GM12872 (cell line): Measurements from ENCODE around the gene MTG1.

Source experiments
- TF ChIP-seq, protein P1 (sequence below): IDR thresholded peaks from 3 replicates; pipeline ENCODE4 v1.5.1; 2011; ENCODE audit warnings: low read depth, mild to moderate bottlenecking, low read length, moderate library complexity; ENCODE audit not compliant: insufficient read depth

The MTG1 gene

DNA sequence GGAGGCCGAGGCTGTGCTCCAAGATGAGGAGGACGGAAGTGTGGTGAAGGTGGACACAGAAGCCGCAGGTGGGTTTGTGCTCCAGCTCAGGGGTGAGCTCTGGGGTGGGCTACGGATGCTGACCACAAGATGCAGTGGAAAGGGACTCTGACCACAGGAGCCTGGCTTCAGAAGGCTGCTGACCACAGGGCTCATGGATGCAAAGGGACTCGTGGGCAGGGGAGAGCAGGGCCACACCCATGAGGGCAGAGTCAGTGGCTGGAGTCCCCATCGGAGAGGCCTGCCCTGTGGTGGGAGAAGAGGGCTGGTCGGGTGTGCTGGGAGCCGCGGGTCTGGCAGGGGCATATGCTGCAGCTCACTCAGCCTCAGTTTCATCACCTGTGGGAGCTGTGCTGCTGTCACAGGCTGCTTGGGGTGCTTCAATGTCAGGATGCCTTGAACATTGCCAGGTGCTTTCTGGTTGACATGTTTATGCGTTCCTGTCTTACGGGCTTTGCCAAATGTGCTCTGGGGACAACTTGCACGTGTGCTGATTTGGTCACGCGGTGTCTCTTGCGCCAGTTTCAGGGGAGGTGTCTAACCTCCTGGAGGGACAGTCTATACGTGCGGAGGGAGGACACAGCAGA lies 73.4 kb downstream of the MTG1 start:
- TF ChIP-seq, protein P1, sequence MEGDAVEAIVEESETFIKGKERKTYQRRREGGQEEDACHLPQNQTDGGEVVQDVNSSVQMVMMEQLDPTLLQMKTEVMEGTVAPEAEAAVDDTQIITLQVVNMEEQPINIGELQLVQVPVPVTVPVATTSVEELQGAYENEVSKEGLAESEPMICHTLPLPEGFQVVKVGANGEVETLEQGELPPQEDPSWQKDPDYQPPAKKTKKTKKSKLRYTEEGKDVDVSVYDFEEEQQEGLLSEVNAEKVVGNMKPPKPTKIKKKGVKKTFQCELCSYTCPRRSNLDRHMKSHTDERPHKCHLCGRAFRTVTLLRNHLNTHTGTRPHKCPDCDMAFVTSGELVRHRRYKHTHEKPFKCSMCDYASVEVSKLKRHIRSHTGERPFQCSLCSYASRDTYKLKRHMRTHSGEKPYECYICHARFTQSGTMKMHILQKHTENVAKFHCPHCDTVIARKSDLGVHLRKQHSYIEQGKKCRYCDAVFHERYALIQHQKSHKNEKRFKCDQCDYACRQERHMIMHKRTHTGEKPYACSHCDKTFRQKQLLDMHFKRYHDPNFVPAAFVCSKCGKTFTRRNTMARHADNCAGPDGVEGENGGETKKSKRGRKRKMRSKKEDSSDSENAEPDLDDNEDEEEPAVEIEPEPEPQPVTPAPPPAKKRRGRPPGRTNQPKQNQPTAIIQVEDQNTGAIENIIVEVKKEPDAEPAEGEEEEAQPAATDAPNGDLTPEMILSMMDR = no peak

DNA sequence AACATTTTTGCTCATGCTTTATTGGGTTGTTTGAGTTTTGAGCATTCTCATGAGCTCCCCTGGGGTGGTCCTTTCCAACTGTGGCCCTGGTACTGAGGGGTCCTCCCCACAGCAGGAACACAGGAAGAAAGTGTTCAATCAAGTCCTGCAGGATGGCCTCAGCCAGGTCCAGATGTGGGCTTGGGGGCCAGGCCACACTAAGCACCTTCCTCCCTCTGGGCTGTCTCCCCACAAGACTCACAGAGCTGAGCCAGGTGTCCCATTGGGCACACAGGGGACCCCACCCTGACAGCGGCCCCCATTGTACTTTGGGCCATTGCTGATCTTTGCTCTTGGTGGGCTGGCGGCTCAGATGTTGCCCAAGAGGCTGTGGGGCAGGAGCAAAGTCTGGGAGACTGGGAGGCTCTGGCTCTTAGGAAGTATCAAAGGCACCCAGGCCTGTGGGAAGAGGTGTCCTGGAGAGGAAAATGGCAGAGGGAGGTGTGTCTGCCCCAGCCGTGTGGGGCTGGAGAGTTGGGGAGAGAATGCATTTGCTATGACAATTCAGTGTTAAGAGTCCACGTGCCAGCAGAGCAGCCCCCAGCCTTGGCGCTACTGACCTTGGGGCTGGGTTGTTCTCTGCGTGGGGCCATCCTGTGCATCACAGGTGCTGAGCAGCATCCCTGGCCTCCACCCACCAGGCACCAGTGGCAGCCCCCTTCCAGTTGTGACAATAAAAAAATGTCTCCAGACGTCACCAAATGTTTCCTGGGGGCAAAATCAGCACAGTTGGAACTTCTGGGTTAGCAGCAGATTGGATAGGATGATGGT lies 77.5 kb downstream of the MTG1 start:
- TF ChIP-seq, protein P1 = no peak
